ENCODE results near the gene LIN52. TPM values are rescaled to one million over a fixed set of nuclear protein-coding genes. Genes with fewer than 3 reads are reported as not detected.

LIN52 gene
- total RNA-seq, 1 experiment from 2014 or later, result 6.7 TPM

GRCh38 chr14:74211945-74212580 is 127.3 kb downstream of the LIN52 start:
- Histone ChIP-seq H3K9me3 (ENCODE audit: control insufficient read depth, insufficient read depth, low read depth, low read length) (no peaks in the 10 kb centered on the region), H3K4me1 (ENCODE audit: control insufficient read depth, insufficient read depth, low read length) (no peaks in the 10 kb centered on the region), H3K36me3 (ENCODE audit: control insufficient read depth, insufficient read depth, low read length) (no peaks in the 10 kb centered on the region), H3K4me3 (ENCODE audit: low read depth in 2 of 2, low read length in 2 of 2) (no peak overlapping the region), H3K27me3 (ENCODE audit: control insufficient read depth, insufficient read depth, low read length) (no peaks in the 10 kb centered on the region), H3K27ac (ENCODE audit: low read length) (no peak overlapping the region)
- no TSS peak for BruUV-seq (replicated peaks)
- ChIA-PET POLR2A (no interaction called here), CTCF (no interaction called here)
- intact Hi-C loops (cut with micrococcal nuclease; ENCODE audit: unreplicated experiment) (no loop called here), in situ Hi-C loops (cut with HindIII; ENCODE audit: low pct_unique_long_range_greater_than_20kb, low sequenced_read_pairs) (no loop called here)
- no peak for TF ChIP-seq TCF7L2 (IDR thresholded peaks at IDR 0.05; ENCODE audit: low read depth, low read length)
- TF ChIP-seq CTCF (IDR thresholded peaks at IDR 0.05), result no peak
- ATAC-seq (no peak), DNase-seq (ENCODE audit: low read depth, low spot score) (no peak)

- ATAC-seq, result no peak
- no peak overlapping the region for H3K27ac ChIP-seq (ENCODE audit: low read length)
- H3K9me3 ChIP-seq (ENCODE audit: control insufficient read depth, insufficient read depth, low read depth, low read length), result no peaks in the 10 kb centered on the region
- no peaks in the 10 kb centered on the region for H3K27me3 ChIP-seq (ENCODE audit: control insufficient read depth, insufficient read depth, low read length)
- H3K36me3 ChIP-seq (ENCODE audit: control insufficient read depth, insufficient read depth, low read length), result no peaks in the 10 kb centered on the region
- TF ChIP-seq SIN3A (IDR thresholded peaks at IDR 0.05; ENCODE audit: borderline replicate concordance, insufficient read depth, low read depth, low read length) (no peak), TCF7L2 (IDR thresholded peaks at IDR 0.05; ENCODE audit: low read depth, low read length) (no peak), CTCF (IDR thresholded peaks at IDR 0.05) (no peak), POLR2AphosphoS5 (IDR thresholded peaks at IDR 0.05; ENCODE audit: low read depth, low read length) (no peak)
- TF ChIP-seq, protein P1, sequence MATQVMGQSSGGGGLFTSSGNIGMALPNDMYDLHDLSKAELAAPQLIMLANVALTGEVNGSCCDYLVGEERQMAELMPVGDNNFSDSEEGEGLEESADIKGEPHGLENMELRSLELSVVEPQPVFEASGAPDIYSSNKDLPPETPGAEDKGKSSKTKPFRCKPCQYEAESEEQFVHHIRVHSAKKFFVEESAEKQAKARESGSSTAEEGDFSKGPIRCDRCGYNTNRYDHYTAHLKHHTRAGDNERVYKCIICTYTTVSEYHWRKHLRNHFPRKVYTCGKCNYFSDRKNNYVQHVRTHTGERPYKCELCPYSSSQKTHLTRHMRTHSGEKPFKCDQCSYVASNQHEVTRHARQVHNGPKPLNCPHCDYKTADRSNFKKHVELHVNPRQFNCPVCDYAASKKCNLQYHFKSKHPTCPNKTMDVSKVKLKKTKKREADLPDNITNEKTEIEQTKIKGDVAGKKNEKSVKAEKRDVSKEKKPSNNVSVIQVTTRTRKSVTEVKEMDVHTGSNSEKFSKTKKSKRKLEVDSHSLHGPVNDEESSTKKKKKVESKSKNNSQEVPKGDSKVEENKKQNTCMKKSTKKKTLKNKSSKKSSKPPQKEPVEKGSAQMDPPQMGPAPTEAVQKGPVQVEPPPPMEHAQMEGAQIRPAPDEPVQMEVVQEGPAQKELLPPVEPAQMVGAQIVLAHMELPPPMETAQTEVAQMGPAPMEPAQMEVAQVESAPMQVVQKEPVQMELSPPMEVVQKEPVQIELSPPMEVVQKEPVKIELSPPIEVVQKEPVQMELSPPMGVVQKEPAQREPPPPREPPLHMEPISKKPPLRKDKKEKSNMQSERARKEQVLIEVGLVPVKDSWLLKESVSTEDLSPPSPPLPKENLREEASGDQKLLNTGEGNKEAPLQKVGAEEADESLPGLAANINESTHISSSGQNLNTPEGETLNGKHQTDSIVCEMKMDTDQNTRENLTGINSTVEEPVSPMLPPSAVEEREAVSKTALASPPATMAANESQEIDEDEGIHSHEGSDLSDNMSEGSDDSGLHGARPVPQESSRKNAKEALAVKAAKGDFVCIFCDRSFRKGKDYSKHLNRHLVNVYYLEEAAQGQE (IDR thresholded peaks at IDR 0.05; ENCODE audit: insufficient read depth in 1 of 2, low read depth in 2 of 2, low read length in 1 of 2), result no peak
- in situ Hi-C loops (cut with HindIII; ENCODE audit: low pct_unique_long_range_greater_than_20kb, low sequenced_read_pairs), result no loop called here
- ChIA-PET CTCF (no interaction called here), POLR2A (interaction anchor here (0.6 kb wide), 1 partner anchor 167 kb away, joined by 3 read pairs; no protein-coding TSS in a partner anchor)
- no peaks in the 10 kb centered on the region for H3K4me1 ChIP-seq (ENCODE audit: control insufficient read depth, insufficient read depth, low read length)
- DNase-seq (ENCODE audit: low read depth, low spot score), result no peak
- intact Hi-C loops (cut with micrococcal nuclease; ENCODE audit: unreplicated experiment), result no loop called here
- no peak overlapping the region for H3K4me3 ChIP-seq (ENCODE audit: low read depth in 2 of 2, low read length in 2 of 2)
- no TSS peak for BruUV-seq (replicated peaks)
Measured at GRCh38 chr14:74213907-74214803, 129.4 kb downstream of the LIN52 start.

All from Panc1 (cell line).